ENCODE measurements around the gene ZNF407.

DNA sequence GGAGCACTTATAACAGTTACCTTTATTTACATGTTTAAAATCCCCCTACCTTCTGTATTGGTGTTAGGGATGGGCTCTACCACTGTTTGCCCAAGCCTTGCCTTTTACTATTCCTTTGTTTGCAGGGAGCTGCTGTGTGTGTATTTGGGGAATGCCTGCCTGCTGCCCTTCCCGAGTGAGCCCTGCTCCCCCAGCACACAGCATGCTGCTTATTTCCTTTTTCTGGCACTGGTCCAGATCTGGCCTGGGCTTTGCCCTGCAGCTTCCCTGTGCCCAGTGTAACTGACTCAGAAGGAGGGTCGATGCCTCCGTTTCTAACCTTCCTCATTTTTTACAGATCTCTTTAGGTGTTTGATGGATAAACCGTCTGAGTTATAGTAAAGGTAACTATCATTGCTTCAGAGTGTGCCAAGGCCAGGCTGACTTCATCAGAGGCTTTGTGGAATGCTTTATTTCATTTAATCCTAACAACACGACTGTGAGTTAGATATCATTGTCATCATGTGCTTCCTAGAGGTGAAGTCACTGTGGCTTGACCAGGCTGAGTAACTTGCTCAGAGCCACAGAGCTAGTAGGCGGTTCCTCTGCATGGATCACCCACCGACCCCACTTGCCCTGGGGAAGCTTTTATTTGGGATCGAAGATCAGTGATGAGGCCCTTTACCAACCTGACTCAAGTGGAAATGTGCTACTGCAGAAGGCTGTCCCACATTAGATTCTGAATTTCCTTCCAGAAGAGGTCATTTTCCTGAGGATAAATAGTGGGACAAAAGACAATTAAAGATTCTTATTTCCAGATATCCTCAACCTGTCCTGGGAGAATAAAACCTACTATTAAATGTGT lies 238.8 kb downstream of the ZNF407 start:
- TF ChIP-seq, protein P1, sequence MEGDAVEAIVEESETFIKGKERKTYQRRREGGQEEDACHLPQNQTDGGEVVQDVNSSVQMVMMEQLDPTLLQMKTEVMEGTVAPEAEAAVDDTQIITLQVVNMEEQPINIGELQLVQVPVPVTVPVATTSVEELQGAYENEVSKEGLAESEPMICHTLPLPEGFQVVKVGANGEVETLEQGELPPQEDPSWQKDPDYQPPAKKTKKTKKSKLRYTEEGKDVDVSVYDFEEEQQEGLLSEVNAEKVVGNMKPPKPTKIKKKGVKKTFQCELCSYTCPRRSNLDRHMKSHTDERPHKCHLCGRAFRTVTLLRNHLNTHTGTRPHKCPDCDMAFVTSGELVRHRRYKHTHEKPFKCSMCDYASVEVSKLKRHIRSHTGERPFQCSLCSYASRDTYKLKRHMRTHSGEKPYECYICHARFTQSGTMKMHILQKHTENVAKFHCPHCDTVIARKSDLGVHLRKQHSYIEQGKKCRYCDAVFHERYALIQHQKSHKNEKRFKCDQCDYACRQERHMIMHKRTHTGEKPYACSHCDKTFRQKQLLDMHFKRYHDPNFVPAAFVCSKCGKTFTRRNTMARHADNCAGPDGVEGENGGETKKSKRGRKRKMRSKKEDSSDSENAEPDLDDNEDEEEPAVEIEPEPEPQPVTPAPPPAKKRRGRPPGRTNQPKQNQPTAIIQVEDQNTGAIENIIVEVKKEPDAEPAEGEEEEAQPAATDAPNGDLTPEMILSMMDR (IDR thresholded peaks at IDR 0.05 in 8 of 11, conservative IDR thresholded peaks at IDR 0.05 in 3 of 11), result no peak
- no peak for TF ChIP-seq POLR2A (IDR thresholded peaks at IDR 0.05)
